Breast epithelium (tissue), 4 donors: ENCODE data around the gene HOXD3. TPM values are rescaled to one million over a fixed set of nuclear protein-coding genes. Genes with fewer than 3 reads are reported as not detected.

Experiments
- DNase-seq, 2 donors: peaks; one replicate each; pipeline ENCODE4 v3.0.0-alpha.2; 2019; ENCODE audit warnings: low spot score in 2 of 2
- H3K27ac ChIP-seq, 2 donors: fragments of 200-600 bp; sonication (generic) in 1 of 2; one replicate each; pipeline ENCODE4 v1.5.1; 2016 to 2019; ENCODE audit warnings: mild to moderate bottlenecking in 1 of 2
- H3K27me3 ChIP-seq, 2 donors: fragments of 200-600 bp; sonication (generic) in 1 of 2; one replicate each; pipeline versions ENCODE4 v1.5.1 to v1.6.0; 2017 to 2019; ENCODE audit warnings: control low read depth in 1 of 2, mild to moderate bottlenecking in 1 of 2
- H3K36me3 ChIP-seq: fragments of 200-600 bp; one replicate; pipeline ENCODE4 v1.5.1; 2019
- H3K4me1 ChIP-seq, 2 donors: fragments of 200-600 bp; sonication (generic); one replicate each; pipeline ENCODE4 v1.5.1; 2016 to 2019; ENCODE audit warnings: control low read depth in 1 of 2
- H3K4me3 ChIP-seq, 3 donors: fragments of 200-600 bp; sonication (generic); 1 replicate in 2 of 3; 2 replicates in 1 of 3; pipeline ENCODE4 v1.5.1; 2016 to 2019; ENCODE audit warnings: mild to moderate bottlenecking in 3 of 3, moderate library complexity in 2 of 3
- H3K9me3 ChIP-seq, 2 donors: fragments of 200-600 bp; sonication (generic) in 1 of 2; one replicate each; pipeline ENCODE4 v1.5.1; 2016 to 2019; ENCODE audit warnings: control low read depth in 1 of 2
- CTCF ChIP-seq, 3 donors: fragments of 450-650 bp; IDR thresholded peaks; one replicate each; pipeline ENCODE4 v1.5.1; 2016 to 2017; ENCODE audit warnings: antibody characterized with exemption in 3 of 3, mild to moderate bottlenecking in 3 of 3, moderate library complexity in 3 of 3
- POLR2A ChIP-seq: fragments of 450-650 bp; IDR thresholded peaks from one replicate; pipeline ENCODE4 v1.6.1; 2016; ENCODE audit warnings: antibody characterized with exemption, mild to moderate bottlenecking, moderate library complexity
- POLR2AphosphoS5 ChIP-seq, 3 donors: sonication (generic); formaldehyde crosslinking; IDR thresholded peaks; one replicate each; pipeline ENCODE4 v1.6.1; 2017; ENCODE audit warnings: antibody characterized with exemption in 3 of 3
- intact Hi-C: fragments of 100-400 bp; cut with DNase I; formaldehyde crosslinking; loops from one replicate; pipeline ENCODE4 v1.15.1; 2023; ENCODE audit warnings: low total_unique reads
- total RNA-seq, 3 donors: library from RNA; depleted of rRNA; stranded (reverse); fragments of >200 nt; gene quantifications; one replicate each; pipeline ENCODE4 v1.1.0, GENCODE V29; 2016

Gene HOXD3
- total RNA-seq, 3 donors from 2014 or later: 4.2 to 14.4 (median 4.8) TPM

- Histone ChIP-seq H3K4me3 (peak overlapping the region; percentile 52 to 73 (median 60)), H3K27ac (peak overlapping the region; percentile 83 to 98), H3K27me3 (peaks cover 5 to 83% of the 10 kb centered on the region in 2 donors), H3K9me3 (peaks cover 0 to 3% of the 10 kb centered on the region in 2 donors), H3K36me3 (no peaks in the 10 kb centered on the region), H3K4me1 (no peaks in the 10 kb centered on the region)
- TF ChIP-seq CTCF (IDR thresholded peaks at IDR 0.05): no peak
- TF ChIP-seq POLR2A: no peak
- no peak for TF ChIP-seq POLR2AphosphoS5 (IDR thresholded peaks at IDR 0.05)
- no peak for DNase-seq
- intact Hi-C loops: loop anchor here (10.0 kb wide), 1 partner anchor 1015 kb away; no protein-coding TSS in a partner anchor
These were observed 27.3 kb upstream of the HOXD3 start for GRCh38 chr2:176129813-176130146.

- no peak for DNase-seq
- Histone ChIP-seq H3K27ac (peak overlapping the region; percentile 83 to 98), H3K36me3 (no peaks in the 10 kb centered on the region), H3K9me3 (peaks cover 0 to 3% of the 10 kb centered on the region in 2 donors), H3K4me3 (peak overlapping the region; percentile 52 to 73 (median 60)), H3K27me3 (peaks cover 5 to 79% of the 10 kb centered on the region in 2 donors), H3K4me1 (no peaks in the 10 kb centered on the region)
- TF ChIP-seq POLR2A (no peak), POLR2AphosphoS5 (IDR thresholded peaks at IDR 0.05) (peak; percentile 11 to 59 (median 18)), CTCF (IDR thresholded peaks at IDR 0.05) (no peak)
- intact Hi-C loops: loop anchor here (10.0 kb wide), 1 partner anchor 1014 kb away; no protein-coding TSS in a partner anchor
These were observed 26.8 kb upstream of the HOXD3 start for GRCh38 chr2:176130147-176130956.

- H3K27ac ChIP-seq: peak overlapping the region; percentile 83 to 98
- no peaks in the 10 kb centered on the region for H3K4me1 ChIP-seq
- H3K27me3 ChIP-seq: peaks cover 5 to 77% of the 10 kb centered on the region in 2 donors
- no peaks in the 10 kb centered on the region for H3K36me3 ChIP-seq
- H3K9me3 ChIP-seq: peaks cover 0 to 3% of the 10 kb centered on the region in 2 donors
- DNase-seq: no peak
- no peak for TF ChIP-seq POLR2A
- no peak for TF ChIP-seq CTCF (IDR thresholded peaks at IDR 0.05)
- no peak for TF ChIP-seq POLR2AphosphoS5 (IDR thresholded peaks at IDR 0.05)
- peak overlapping the region; percentile 52 to 73 (median 60) for H3K4me3 ChIP-seq
- intact Hi-C loops: loop anchor here (10.0 kb wide), 1 partner anchor 1014 kb away; no protein-coding TSS in a partner anchor
These were observed 25.9 kb upstream of the HOXD3 start for GRCh38 chr2:176130957-176131847.

GRCh38 chr2:176131848-176132158 is 25.3 kb upstream of the HOXD3 start:
- TF ChIP-seq POLR2AphosphoS5 (IDR thresholded peaks at IDR 0.05): no peak
- no peak for TF ChIP-seq POLR2A
- TF ChIP-seq CTCF (IDR thresholded peaks at IDR 0.05): no peak
- Histone ChIP-seq H3K27me3 (peaks cover 5 to 80% of the 10 kb centered on the region in 2 donors), H3K4me1 (no peaks in the 10 kb centered on the region), H3K36me3 (no peaks in the 10 kb centered on the region), H3K9me3 (peaks cover 0 to 3% of the 10 kb centered on the region in 2 donors), H3K4me3 (peak overlapping the region; percentile 52 to 73 (median 60)), H3K27ac (peak overlapping the region; percentile 83 to 98)
- intact Hi-C loops: loop anchor here (10.0 kb wide), 1 partner anchor 1013 kb away; no protein-coding TSS in a partner anchor
- DNase-seq: no peak
